GM23338 (cell line): ENCODE measurements around the gene TPST1.
"Not testable (repeated sequence)": the region's sequence is repeated elsewhere in the genome, so short reads cannot be mapped to it uniquely, and the experiment has no call there.

Source experiments
- CREB1 ChIP-seq: fragments of 250-450 bp; sonication (Bioruptor Pico); IDR thresholded peaks from 2 replicates; pipeline ENCODE4 v1.5.0; 2020; ENCODE audit warnings: low read depth, mild to moderate bottlenecking, moderate library complexity
- CTCF ChIP-seq, 2 experiments: fragments of 200-600 bp in 1 of 2; sonication (generic) in 1 of 2; conservative IDR thresholded peaks; 2 replicates each; pipeline versions ENCODE4 v1.5.1 to v1.6.1; 2016 to 2017; ENCODE audit warnings: antibody characterized with exemption in 2 of 2, low read depth in 2 of 2, mild to moderate bottlenecking in 2 of 2, moderate library complexity in 1 of 2
- EZH2 ChIP-seq: fragments of 200-600 bp; sonication (generic); IDR thresholded peaks from one replicate; pipeline ENCODE4 v1.8.0; 2017; ENCODE audit warnings: antibody characterized with exemption, mild to moderate bottlenecking, low read depth; ENCODE audit not compliant: unreplicated experiment
- EZH2phosphoT487 ChIP-seq: fragments of 200-600 bp; sonication (generic); IDR thresholded peaks from one replicate; pipeline ENCODE4 v1.8.1; 2018; ENCODE audit warnings: antibody characterized with exemption; ENCODE audit not compliant: unreplicated experiment
- NANOG ChIP-seq: IDR thresholded peaks from 2 replicates; pipeline ENCODE4 v1.6.1; 2016; ENCODE audit warnings: antibody characterized with exemption, borderline replicate concordance
- POLR2AphosphoS5 ChIP-seq: IDR thresholded peaks from 2 replicates; pipeline ENCODE4 v1.6.1; 2016; ENCODE audit warnings: antibody characterized with exemption, low read depth
- REST ChIP-seq: IDR thresholded peaks from one replicate; pipeline ENCODE4 v1.6.1; 2018; ENCODE audit warnings: antibody characterized with exemption; ENCODE audit not compliant: unreplicated experiment
- STAT1 ChIP-seq: IDR thresholded peaks from one replicate; pipeline ENCODE4 v1.6.1; 2016; ENCODE audit warnings: antibody characterized with exemption; ENCODE audit not compliant: unreplicated experiment

- not testable (repeated sequence) for TF ChIP-seq EZH2; REST; POLR2AphosphoS5; CTCF (conservative IDR thresholded peaks at IDR 0.05; ENCODE audit: low read depth in 2 of 2); EZH2phosphoT487; CREB1; STAT1; NANOG
Observed at GRCh38 chr7:66324985-66325384, 119.9 kb downstream of the TPST1 start.
